ENCODE measurements around the gene CTAGE8.
"Not testable (repeated sequence)": the region's sequence is repeated elsewhere in the genome, so short reads cannot be mapped to it uniquely, and the experiment has no call there.

DNA sequence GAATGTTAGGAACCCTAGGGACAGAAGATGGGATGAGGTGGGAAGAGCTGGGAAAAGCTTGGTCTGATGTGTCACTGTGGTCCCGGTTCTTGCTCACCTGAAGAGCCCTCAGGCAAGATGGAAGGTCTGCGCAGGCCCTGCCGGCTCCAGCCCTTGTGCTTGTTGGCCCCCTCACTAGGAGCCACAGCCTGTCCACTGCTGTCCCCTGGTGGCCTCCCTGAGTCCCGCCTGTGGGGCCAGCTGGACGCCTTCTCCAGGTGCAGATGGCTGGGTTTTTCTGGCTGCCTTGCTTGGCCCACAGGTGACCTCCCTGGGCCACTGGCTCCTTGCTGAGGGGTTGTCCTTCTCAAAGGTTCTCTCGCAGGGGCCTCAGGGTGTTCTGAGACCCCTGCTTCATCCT is 14.6 kb upstream of the CTAGE8 start:
- not testable (repeated sequence) for TF ChIP-seq EZH2 (IDR thresholded peaks at IDR 0.05; ENCODE audit: low read depth)
- TF ChIP-seq, protein P1, sequence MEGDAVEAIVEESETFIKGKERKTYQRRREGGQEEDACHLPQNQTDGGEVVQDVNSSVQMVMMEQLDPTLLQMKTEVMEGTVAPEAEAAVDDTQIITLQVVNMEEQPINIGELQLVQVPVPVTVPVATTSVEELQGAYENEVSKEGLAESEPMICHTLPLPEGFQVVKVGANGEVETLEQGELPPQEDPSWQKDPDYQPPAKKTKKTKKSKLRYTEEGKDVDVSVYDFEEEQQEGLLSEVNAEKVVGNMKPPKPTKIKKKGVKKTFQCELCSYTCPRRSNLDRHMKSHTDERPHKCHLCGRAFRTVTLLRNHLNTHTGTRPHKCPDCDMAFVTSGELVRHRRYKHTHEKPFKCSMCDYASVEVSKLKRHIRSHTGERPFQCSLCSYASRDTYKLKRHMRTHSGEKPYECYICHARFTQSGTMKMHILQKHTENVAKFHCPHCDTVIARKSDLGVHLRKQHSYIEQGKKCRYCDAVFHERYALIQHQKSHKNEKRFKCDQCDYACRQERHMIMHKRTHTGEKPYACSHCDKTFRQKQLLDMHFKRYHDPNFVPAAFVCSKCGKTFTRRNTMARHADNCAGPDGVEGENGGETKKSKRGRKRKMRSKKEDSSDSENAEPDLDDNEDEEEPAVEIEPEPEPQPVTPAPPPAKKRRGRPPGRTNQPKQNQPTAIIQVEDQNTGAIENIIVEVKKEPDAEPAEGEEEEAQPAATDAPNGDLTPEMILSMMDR (conservative IDR thresholded peaks at IDR 0.05) = not testable (repeated sequence)

Measured in PC-9 (cell line).